A549 (cell line): ENCODE data around the gene IDS. TPM values are rescaled to one million over a fixed set of nuclear protein-coding genes. Genes with fewer than 3 reads are reported as not detected.

ENCODE experiments used
- ATAC-seq, 2 experiments: fragments of 200-7000 bp in 1 of 2; fragments of >200 bp in 1 of 2; cut with Nextera tagmentation in 1 of 2; cut with Tn5 transposase in 1 of 2; 3 replicates each; pipeline versions ENCODE4 v1.8.0 to v1.9.1; 2018 to 2020; ENCODE audit warnings: mild to moderate bottlenecking in 1 of 2, moderate library complexity in 1 of 2
- CTCF ChIA-PET: fragments of 300-600 bp; sonication (Branson Sonifier 250); formaldehyde crosslinking; extraction: SDS; loops from one replicate; lab custom pipeline; 2021; ENCODE audit warnings: antibody characterized with exemption, inconsistent platforms; lab: Yijun Ruan, JAX
- POLR2A ChIA-PET: fragments of 350-600 bp; formaldehyde crosslinking; extraction: SDS; loops from one replicate; lab custom pipeline; 2021; ENCODE audit warnings: antibody characterized with exemption, inconsistent platforms; lab: Yijun Ruan, JAX
- DNase-seq, 2 experiments: peaks; one replicate each; pipeline versions ENCODE4 v3.0.0 to v3.0.0-alpha.2; 2011 to 2016; ENCODE audit warnings: low read depth in 1 of 2, low spot score in 1 of 2
- FAIRE-seq: peaks from 2 replicates; lab custom pipeline; 2011; peaks lifted over from hg19 to GRCh38; lab: Jason Lieb, UNC
- H3K27ac ChIP-seq, 2 experiments: fragments of >200 bp; sonication (Bioruptor Twin); formaldehyde crosslinking; 3 replicates each; pipeline ENCODE4 v1.5.1; 2016 to 2017
- H3K4me1 ChIP-seq: fragments of >200 bp; sonication (Bioruptor Twin); formaldehyde crosslinking; 3 replicates; pipeline ENCODE4 v1.6.1; 2016
- H3K4me2 ChIP-seq: fragments of >200 bp; sonication (Bioruptor Twin); formaldehyde crosslinking; 3 replicates; pipeline ENCODE4 v1.6.1; 2016
- H3K4me3 ChIP-seq: fragments of >200 bp; sonication (Bioruptor Twin); formaldehyde crosslinking; 3 replicates; pipeline ENCODE4 v1.5.1; 2016
- H3K9me3 ChIP-seq: fragments of >200 bp; sonication (Bioruptor Twin); formaldehyde crosslinking; 3 replicates; pipeline ENCODE4 v1.6.1; 2016
- BHLHE40 ChIP-seq: IDR thresholded peaks from 2 replicates; pipeline ENCODE4 v1.6.1; 2012; ENCODE audit warnings: low read depth, low read length, inconsistent platforms
- CBX8 ChIP-seq: fragments of 200-600 bp; sonication (generic); IDR thresholded peaks from 2 replicates; pipeline ENCODE4 v1.6.1; 2016
- MYC ChIP-seq: IDR thresholded peaks from 2 replicates; pipeline ENCODE4 v1.6.1; 2012; ENCODE audit warnings: mild to moderate bottlenecking, inconsistent platforms, low read length, improper control_type of control experiment, borderline replicate concordance
- SREBF2 ChIP-seq: fragments of 450-650 bp; IDR thresholded peaks from 2 replicates; pipeline ENCODE4 v1.6.1; 2014; ENCODE audit warnings: mild to moderate bottlenecking, moderate library complexity
- ZFP36 ChIP-seq: fragments of 450-650 bp; IDR thresholded peaks from 2 replicates; pipeline ENCODE4 v1.6.1; 2014; ENCODE audit warnings: borderline replicate concordance; ENCODE audit not compliant: partially characterized antibody
- ZNF302 ChIP-seq: fragments of 250-450 bp; sonication (Bioruptor Pico); IDR thresholded peaks from 2 replicates; pipeline ENCODE4 v1.9.0; 2021; ENCODE audit warnings: inconsistent platforms, mild to moderate bottlenecking, moderate library complexity
- WGBS: methylation state at CpG from one replicate; pipeline ENCODE4 v1.1.6; 2017; ENCODE audit errors: missing lambda C conversion rate; 5-methylcytosine and 5-hydroxymethylcytosine counted together
- polyA plus RNA-seq, 4 experiments: library from polyadenylated mRNA; depleted of rRNA in 3 of 4; stranded (reverse); fragments of >200 nt; fragmentation: RNase III in 1 of 4; extraction: RNeasy Plus Mini Kit Qiagen cat#74134 plus additional on column Dnase treatment in 1 of 4; gene quantifications; 2 replicates in 3 of 4; 3 replicates in 1 of 4; pipeline ENCODE4 v1.2.3, GENCODE V29; 2011 to 2017
- TF ChIP-seq, protein P1 (sequence below): fragments of 250-450 bp; sonication (Bioruptor Pico); IDR thresholded peaks from 2 replicates; pipeline ENCODE4 v1.5.0; 2020; ENCODE audit warnings: low read depth, mild to moderate bottlenecking, moderate library complexity
- TF ChIP-seq, protein P2 (sequence below): fragments of 200-600 bp; sonication (generic); IDR thresholded peaks from 2 replicates; pipeline ENCODE4 v1.6.1; 2016; ENCODE audit warnings: antibody characterized with exemption, mild to moderate bottlenecking, moderate library complexity
- TF ChIP-seq, protein P3 (sequence below): fragments of >200 bp; sonication (Bioruptor Twin); formaldehyde crosslinking; IDR thresholded peaks from 3 replicates; pipeline ENCODE4 v1.5.1; 2016
- TF ChIP-seq, protein P4 (sequence below): fragments of >200 bp; sonication (Bioruptor Twin); formaldehyde crosslinking; IDR thresholded peaks from 3 replicates; pipeline ENCODE4 v1.6.1; 2016
- TF ChIP-seq, protein P5 (sequence below): IDR thresholded peaks from 2 replicates; pipeline ENCODE4 v1.6.1; 2012

Gene IDS
- polyA plus RNA-seq, 2 of the 4 experiments (the other 2 are of a cell fraction) = 40.6 to 120 TPM

DNA sequence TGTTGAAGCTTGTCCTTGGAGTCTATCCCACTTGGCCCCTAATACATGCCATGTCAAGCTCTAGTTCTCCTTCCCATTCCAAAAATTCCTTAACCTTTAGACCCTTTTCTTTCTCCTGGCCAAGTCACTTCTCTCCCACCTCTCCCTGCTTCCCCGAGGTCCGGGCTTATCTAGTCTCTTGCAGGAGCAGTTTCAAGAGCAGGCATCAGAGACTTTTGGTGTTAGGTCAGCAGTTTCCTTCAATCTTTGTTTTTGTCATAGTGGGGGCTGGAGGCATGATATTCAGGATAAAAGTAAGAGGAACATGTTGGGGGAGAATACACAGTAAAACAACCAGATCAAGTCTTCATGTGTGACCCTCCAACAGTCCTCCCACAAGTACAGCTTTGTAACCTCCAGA is 11.5 kb upstream of the IDS start:
- H3K4me1 ChIP-seq = no peaks in the 10 kb centered on the region
- H3K4me2 ChIP-seq = no peak overlapping the region
- H3K4me3 ChIP-seq = no peak overlapping the region
- no peak for DNase-seq
- 100% methylated on average over 2 of the region's 2 CpGs for WGBS
- TF ChIP-seq, protein P1, sequence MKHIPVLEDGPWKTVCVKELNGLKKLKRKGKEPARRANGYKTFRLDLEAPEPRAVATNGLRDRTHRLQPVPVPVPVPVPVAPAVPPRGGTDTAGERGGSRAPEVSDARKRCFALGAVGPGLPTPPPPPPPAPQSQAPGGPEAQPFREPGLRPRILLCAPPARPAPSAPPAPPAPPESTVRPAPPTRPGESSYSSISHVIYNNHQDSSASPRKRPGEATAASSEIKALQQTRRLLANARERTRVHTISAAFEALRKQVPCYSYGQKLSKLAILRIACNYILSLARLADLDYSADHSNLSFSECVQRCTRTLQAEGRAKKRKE (CRISPR knock-in tag) = no peak
- TF ChIP-seq, protein P2, sequence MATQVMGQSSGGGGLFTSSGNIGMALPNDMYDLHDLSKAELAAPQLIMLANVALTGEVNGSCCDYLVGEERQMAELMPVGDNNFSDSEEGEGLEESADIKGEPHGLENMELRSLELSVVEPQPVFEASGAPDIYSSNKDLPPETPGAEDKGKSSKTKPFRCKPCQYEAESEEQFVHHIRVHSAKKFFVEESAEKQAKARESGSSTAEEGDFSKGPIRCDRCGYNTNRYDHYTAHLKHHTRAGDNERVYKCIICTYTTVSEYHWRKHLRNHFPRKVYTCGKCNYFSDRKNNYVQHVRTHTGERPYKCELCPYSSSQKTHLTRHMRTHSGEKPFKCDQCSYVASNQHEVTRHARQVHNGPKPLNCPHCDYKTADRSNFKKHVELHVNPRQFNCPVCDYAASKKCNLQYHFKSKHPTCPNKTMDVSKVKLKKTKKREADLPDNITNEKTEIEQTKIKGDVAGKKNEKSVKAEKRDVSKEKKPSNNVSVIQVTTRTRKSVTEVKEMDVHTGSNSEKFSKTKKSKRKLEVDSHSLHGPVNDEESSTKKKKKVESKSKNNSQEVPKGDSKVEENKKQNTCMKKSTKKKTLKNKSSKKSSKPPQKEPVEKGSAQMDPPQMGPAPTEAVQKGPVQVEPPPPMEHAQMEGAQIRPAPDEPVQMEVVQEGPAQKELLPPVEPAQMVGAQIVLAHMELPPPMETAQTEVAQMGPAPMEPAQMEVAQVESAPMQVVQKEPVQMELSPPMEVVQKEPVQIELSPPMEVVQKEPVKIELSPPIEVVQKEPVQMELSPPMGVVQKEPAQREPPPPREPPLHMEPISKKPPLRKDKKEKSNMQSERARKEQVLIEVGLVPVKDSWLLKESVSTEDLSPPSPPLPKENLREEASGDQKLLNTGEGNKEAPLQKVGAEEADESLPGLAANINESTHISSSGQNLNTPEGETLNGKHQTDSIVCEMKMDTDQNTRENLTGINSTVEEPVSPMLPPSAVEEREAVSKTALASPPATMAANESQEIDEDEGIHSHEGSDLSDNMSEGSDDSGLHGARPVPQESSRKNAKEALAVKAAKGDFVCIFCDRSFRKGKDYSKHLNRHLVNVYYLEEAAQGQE = no peak
- TF ChIP-seq MYC = no peak
- TF ChIP-seq SREBF2 = no peak
- TF ChIP-seq, protein P3, sequence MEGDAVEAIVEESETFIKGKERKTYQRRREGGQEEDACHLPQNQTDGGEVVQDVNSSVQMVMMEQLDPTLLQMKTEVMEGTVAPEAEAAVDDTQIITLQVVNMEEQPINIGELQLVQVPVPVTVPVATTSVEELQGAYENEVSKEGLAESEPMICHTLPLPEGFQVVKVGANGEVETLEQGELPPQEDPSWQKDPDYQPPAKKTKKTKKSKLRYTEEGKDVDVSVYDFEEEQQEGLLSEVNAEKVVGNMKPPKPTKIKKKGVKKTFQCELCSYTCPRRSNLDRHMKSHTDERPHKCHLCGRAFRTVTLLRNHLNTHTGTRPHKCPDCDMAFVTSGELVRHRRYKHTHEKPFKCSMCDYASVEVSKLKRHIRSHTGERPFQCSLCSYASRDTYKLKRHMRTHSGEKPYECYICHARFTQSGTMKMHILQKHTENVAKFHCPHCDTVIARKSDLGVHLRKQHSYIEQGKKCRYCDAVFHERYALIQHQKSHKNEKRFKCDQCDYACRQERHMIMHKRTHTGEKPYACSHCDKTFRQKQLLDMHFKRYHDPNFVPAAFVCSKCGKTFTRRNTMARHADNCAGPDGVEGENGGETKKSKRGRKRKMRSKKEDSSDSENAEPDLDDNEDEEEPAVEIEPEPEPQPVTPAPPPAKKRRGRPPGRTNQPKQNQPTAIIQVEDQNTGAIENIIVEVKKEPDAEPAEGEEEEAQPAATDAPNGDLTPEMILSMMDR = no peak
- no peak for TF ChIP-seq ZFP36
- no peak for TF ChIP-seq BHLHE40
- TF ChIP-seq ZNF302 (CRISPR knock-in tag) = no peak
- TF ChIP-seq, protein P4, sequence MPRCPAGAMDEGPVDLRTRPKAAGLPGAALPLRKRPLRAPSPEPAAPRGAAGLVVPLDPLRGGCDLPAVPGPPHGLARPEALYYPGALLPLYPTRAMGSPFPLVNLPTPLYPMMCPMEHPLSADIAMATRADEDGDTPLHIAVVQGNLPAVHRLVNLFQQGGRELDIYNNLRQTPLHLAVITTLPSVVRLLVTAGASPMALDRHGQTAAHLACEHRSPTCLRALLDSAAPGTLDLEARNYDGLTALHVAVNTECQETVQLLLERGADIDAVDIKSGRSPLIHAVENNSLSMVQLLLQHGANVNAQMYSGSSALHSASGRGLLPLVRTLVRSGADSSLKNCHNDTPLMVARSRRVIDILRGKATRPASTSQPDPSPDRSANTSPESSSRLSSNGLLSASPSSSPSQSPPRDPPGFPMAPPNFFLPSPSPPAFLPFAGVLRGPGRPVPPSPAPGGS = no peak
- ChIA-PET CTCF (no interaction called here), POLR2A (no interaction called here)
- no peak for ATAC-seq
- no peaks in the 10 kb centered on the region for H3K9me3 ChIP-seq
- H3K27ac ChIP-seq = no peak overlapping the region
- no peak for FAIRE-seq

DNA sequence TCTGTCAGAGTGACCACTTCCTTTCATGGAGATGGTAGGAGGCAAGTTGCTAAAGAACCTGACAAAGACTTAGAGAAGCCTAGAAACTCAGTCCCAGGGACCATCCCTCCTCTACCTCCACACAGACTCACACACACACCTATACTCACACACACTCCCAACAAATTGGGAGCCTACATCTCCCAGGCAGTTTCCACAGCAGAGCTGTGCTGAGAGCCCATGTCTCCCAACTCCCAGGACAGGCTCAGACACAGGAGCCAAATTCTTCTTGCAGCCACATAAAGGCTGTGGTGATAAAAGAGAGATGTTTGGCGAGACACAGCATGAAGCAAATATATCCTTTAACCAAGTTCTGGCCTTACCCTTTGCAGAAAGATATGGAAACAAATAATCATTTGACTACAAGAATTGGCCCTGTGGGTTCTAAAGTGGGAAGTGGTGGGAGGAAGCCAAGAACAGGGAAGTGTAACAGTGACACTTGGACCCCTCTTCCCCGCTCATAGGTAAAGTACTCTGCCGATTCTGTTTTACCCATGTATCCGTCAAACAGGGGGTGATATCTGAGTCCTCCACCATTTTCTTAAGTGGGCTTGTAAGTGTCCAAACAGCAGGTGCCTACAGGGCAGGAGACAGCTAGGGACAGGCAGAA is 11.0 kb upstream of the IDS start:
- no peak for ATAC-seq
- TF ChIP-seq, protein P5, sequence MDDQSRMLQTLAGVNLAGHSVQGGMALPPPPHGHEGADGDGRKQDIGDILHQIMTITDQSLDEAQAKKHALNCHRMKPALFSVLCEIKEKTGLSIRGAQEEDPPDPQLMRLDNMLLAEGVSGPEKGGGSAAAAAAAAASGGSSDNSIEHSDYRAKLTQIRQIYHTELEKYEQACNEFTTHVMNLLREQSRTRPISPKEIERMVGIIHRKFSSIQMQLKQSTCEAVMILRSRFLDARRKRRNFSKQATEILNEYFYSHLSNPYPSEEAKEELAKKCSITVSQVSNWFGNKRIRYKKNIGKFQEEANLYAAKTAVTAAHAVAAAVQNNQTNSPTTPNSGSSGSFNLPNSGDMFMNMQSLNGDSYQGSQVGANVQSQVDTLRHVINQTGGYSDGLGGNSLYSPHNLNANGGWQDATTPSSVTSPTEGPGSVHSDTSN = no peak
- TF ChIP-seq CBX8 (no peak), ZNF302 (CRISPR knock-in tag) (no peak)
- TF ChIP-seq, all 56 proteins: peak for 0
- 62% methylated on average over 4 of the region's 4 CpGs for WGBS
- DNase-seq (no peak), FAIRE-seq (no peak)
- H3K4me1 ChIP-seq = no peaks in the 10 kb centered on the region
- ChIA-PET CTCF (interaction anchor here (0.8 to 1.1 kb wide), 2 partner anchors 10 to 12 kb away, joined by 3 to 4 read pairs; no protein-coding TSS in a partner anchor), POLR2A (no interaction called here)
- H3K4me2 ChIP-seq = no peak overlapping the region
- H3K4me3 ChIP-seq = no peak overlapping the region
- no peak overlapping the region for H3K27ac ChIP-seq
- H3K9me3 ChIP-seq = no peaks in the 10 kb centered on the region
